ENCODE results near the gene KLF7. TPM values are rescaled to one million over a fixed set of nuclear protein-coding genes. Genes with fewer than 3 reads are reported as not detected.
A peak's percentile ranks its signal among the peaks of the same experiment; 100 is the strongest.

Gene KLF7
- total RNA-seq, 2 donors from 2014 or later = 27.2 to 28.3 TPM

DNA sequence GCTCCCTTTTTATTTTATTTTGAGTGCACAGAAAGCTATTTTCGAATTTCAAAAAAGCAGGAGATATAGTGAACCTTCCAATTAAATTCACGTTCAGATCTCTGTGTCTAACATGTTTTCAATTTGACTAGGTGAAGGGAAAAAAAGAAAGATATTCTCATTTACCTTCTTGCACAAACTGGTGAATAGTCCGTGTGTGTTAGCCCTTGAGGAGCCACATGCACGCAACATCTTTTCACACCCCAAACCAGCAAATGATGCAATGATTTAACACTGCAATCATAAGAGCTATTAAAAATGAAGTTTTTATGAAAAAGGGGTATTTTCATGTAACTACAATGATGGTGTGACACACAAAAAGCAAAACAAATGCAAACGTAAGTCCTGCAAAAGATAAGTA is 116.6 kb downstream of the KLF7 start:
- H3K27me3 ChIP-seq (replicated peaks; ENCODE audit: insufficient read depth) = no peaks in the 10 kb centered on the region
- ATAC-seq (ENCODE audit: insufficient number of reproducible peaks, low FRiP score, low read depth) (no peak), DNase-seq (ENCODE audit: low spot score) (no peak)
- no peaks in the 10 kb centered on the region for H3K9me3 ChIP-seq
- H3K27ac ChIP-seq = peak overlapping the region in 1 of 2 donors; percentile 39
- H3K4me3 ChIP-seq = no peak overlapping the region
- no peak for TF ChIP-seq CTCF (IDR thresholded peaks at IDR 0.05)
- H3K36me3 ChIP-seq = no peaks in the 10 kb centered on the region
- peaks cover 9 to 16% of the 10 kb centered on the region in 2 donors for H3K4me1 ChIP-seq (ENCODE audit: control insufficient read depth in 1 of 2, low read depth in 2 of 2)

- H3K36me3 ChIP-seq = no peaks in the 10 kb centered on the region
- ATAC-seq (ENCODE audit: insufficient number of reproducible peaks, low FRiP score, low read depth) = peak; percentile 34
- no peak for DNase-seq (ENCODE audit: low spot score)
- H3K4me3 ChIP-seq = peak overlapping the region; percentile 10
- TF ChIP-seq CTCF (IDR thresholded peaks at IDR 0.05) = no peak
- no peaks in the 10 kb centered on the region for H3K9me3 ChIP-seq
- no peaks in the 10 kb centered on the region for H3K27me3 ChIP-seq (replicated peaks; ENCODE audit: insufficient read depth)
- peak overlapping the region in 1 of 2 donors; percentile 39 for H3K27ac ChIP-seq
- H3K4me1 ChIP-seq (ENCODE audit: control insufficient read depth in 1 of 2, low read depth in 2 of 2) = peaks cover 9 to 16% of the 10 kb centered on the region in 2 donors
These were observed 117.3 kb downstream of the KLF7 start for GRCh38 chr2:207048416-207048815.

DNA sequence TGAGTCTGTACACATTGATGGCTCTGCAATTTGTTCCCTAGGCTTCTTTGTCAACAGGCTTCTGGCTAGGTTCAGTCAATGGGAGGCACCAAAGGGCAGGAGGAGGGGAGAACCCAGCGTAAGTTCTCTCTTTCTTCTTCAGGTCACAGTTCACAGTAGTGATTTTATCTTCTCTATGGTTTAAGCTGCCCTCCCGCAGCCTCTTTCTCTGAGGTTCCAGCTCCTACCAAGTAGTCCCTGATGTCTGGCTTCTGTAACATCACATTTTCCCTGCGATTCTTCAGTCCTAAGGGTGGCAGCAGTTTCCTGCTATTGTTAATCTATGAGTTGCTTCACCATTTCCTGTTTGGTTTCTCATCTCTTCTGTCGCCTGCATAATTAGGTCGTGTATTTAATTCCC is 119.0 kb downstream of the KLF7 start:
- ATAC-seq (ENCODE audit: insufficient number of reproducible peaks, low FRiP score, low read depth) = no peak
- no peak overlapping the region for H3K27ac ChIP-seq
- H3K4me3 ChIP-seq = no peak overlapping the region

DNA sequence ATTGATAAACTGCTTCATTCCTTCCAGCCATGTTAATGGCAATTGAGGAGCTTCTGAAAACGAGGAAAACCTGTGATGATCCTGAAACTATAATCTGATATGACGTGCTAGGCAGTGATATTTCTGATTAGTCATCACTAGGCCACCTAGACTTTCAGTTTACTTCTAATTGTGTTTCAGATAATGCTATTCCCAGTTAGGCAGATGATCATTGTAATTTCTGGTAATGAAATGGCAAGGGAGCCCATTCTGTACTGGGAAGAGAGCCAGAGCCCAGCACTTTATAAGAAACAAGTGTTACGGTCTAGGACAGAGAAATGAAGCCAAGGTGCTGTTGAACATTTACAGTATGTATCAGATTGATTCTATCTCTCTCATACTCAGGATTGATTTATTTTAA is 120.2 kb downstream of the KLF7 start:
- Histone ChIP-seq H3K9me3 (no peaks in the 10 kb centered on the region), H3K4me3 (no peak overlapping the region)
- ATAC-seq (ENCODE audit: insufficient number of reproducible peaks, low FRiP score, low read depth) = no peak

More for the DNA sequence above, 119.0 kb downstream of the KLF7 start:
- H3K27me3 ChIP-seq (replicated peaks; ENCODE audit: insufficient read depth) = no peaks in the 10 kb centered on the region
- no peaks in the 10 kb centered on the region for H3K9me3 ChIP-seq
- no peak for TF ChIP-seq CTCF (IDR thresholded peaks at IDR 0.05)
- H3K4me1 ChIP-seq (ENCODE audit: control insufficient read depth in 1 of 2, low read depth in 2 of 2) = peaks cover 14 to 30% of the 10 kb centered on the region in 2 donors
- no peaks in the 10 kb centered on the region for H3K36me3 ChIP-seq
- no peak for DNase-seq (ENCODE audit: low spot score)

More for the DNA sequence above, 120.2 kb downstream of the KLF7 start:
- no peak for DNase-seq (ENCODE audit: low spot score)
- Histone ChIP-seq H3K27ac (no peak overlapping the region), H3K36me3 (no peaks in the 10 kb centered on the region), H3K4me1 (ENCODE audit: control insufficient read depth in 1 of 2, low read depth in 2 of 2) (peaks cover 18 to 31% of the 10 kb centered on the region in 2 donors), H3K27me3 (replicated peaks; ENCODE audit: insufficient read depth) (no peaks in the 10 kb centered on the region)
- TF ChIP-seq CTCF (IDR thresholded peaks at IDR 0.05) = no peak

Data from thoracic aorta (tissue), 2 donors.